Nephron progenitor cell (in vitro differentiated cells): ENCODE results near the gene BRI3.
A peak's percentile ranks its signal among the peaks of the same experiment; 100 is the strongest.

Experiments
- DNase-seq: peaks from one replicate; pipeline ENCODE4 v3.0.0; 2021
- H3K27ac Mint-ChIP-seq: 2 replicates; pipeline ENCODE4 v1.8.0; 2021; ENCODE audit warnings: mild to moderate bottlenecking, moderate library complexity, mixed read lengths
- H3K27me3 Mint-ChIP-seq: 2 replicates; pipeline ENCODE4 v1.8.0; 2021; ENCODE audit warnings: mild to moderate bottlenecking, low read depth, mixed read lengths; ENCODE audit not compliant: poor library complexity
- H3K36me3 Mint-ChIP-seq: 2 replicates; pipeline ENCODE4 v1.8.0; 2021; ENCODE audit warnings: low read depth, mixed read lengths
- H3K4me1 Mint-ChIP-seq: 2 replicates; pipeline ENCODE4 v1.8.0; 2021; ENCODE audit warnings: mixed read lengths
- H3K4me3 Mint-ChIP-seq: 2 replicates; pipeline ENCODE4 v1.8.0; 2021; ENCODE audit warnings: mild to moderate bottlenecking, moderate library complexity, mixed read lengths
- H3K9me3 Mint-ChIP-seq: 2 replicates; pipeline ENCODE4 v1.8.0; 2021; ENCODE audit warnings: mild to moderate bottlenecking, moderate library complexity, mixed read lengths
- CTCF ChIP-seq: fragments of 200-600 bp; sonication (generic); IDR thresholded peaks from 2 replicates; pipeline ENCODE4 v1.5.0; 2021; ENCODE audit warnings: antibody characterized with exemption

BRI3 gene

DNA sequence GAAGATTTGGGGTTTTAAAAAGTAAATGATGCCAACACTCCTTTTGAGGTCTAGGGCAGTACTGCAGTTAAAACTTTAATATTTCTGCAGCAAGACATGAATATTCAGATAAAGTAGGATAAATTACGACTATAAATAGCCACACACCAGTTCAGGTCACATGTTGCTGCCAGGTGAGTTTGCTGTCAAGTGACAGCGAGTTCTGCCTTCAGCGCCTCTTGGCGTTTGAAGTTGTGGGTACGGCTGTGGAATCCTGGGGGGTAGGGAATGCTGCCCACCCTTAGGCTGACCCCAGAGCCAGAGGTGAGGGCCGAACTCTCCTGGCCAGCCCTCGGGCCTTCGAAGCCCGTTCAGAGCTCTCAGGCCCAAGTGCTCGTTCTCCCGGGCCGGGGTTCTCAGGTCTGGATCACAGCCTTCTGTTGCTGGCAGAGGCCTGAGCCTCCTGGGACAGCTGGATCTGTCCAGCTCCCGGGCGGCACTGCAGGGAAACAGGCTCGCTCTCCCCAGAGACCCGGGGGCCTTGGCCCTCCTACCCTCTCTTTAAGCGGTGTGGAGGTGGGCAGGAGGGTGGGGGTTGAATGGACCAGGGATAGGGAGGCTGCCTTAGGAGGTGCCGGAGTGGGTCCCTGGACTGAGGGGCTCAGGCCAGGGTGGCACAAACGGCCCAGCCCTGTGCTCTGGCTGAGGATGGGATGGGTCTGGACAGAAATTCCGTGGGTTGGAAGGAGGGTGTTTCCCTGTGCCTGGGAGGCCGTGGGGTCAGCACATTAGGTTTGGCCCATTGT, 5.4 kb downstream of the BRI3 start:
- Mint-ChIP-seq H3K4me3 (no peak overlapping the region), H3K36me3 (peaks cover 13% of the 10 kb centered on the region), H3K9me3 (no peaks in the 10 kb centered on the region), H3K4me1 (peaks cover 50% of the 10 kb centered on the region), H3K27me3 (no peaks in the 10 kb centered on the region), H3K27ac (peak overlapping the region; percentile 85)
- DNase-seq = no peak
- no peak for TF ChIP-seq CTCF

- peaks cover 19% of the 10 kb centered on the region for H3K36me3 Mint-ChIP-seq
- no peaks in the 10 kb centered on the region for H3K9me3 Mint-ChIP-seq
- H3K27ac Mint-ChIP-seq = no peak overlapping the region
- no peak overlapping the region for H3K4me3 Mint-ChIP-seq
- no peak for DNase-seq
- TF ChIP-seq CTCF = no peak
- H3K4me1 Mint-ChIP-seq = peaks cover 47% of the 10 kb centered on the region
- H3K27me3 Mint-ChIP-seq = no peaks in the 10 kb centered on the region
These were observed 6.0 kb downstream of the BRI3 start for GRCh38 chr7:98287486-98287959.

- Mint-ChIP-seq H3K4me1 (peaks cover 40% of the 10 kb centered on the region), H3K27me3 (no peaks in the 10 kb centered on the region), H3K27ac (peak overlapping the region; percentile 81), H3K36me3 (peaks cover 21% of the 10 kb centered on the region), H3K4me3 (no peak overlapping the region), H3K9me3 (no peaks in the 10 kb centered on the region)
- no peak for DNase-seq
- no peak for TF ChIP-seq CTCF
These were observed 6.8 kb downstream of the BRI3 start for GRCh38 chr7:98288064-98288823.

DNA sequence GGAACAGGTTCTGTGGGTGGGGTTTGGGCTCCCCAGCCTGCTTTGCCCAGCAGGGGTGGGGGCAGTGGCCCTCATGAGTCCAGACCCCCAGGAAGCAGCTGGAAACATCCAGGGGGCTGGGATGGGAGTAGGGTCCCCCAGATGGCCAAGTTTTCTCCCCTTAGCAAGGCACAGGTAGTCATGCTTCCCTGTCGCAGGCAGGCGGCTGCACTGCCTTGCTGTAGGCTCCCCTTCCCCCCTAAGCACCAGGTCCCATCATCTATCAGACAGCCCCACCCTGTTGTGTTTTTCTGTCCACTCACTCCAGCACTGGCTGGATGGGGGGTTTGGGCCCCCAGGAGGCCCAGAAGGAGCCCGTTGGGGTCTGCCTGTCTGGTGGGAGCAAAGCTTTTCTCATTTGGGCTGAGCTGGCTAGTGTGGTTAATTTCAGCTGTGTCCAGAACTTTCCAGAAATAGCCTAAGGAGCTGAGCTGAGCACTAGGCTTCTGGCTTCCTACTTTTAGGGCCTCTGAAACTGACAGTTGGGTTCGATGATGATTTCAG, 7.9 kb downstream of the BRI3 start:
- no peak for DNase-seq
- Mint-ChIP-seq H3K9me3 (no peaks in the 10 kb centered on the region), H3K36me3 (peaks cover 21% of the 10 kb centered on the region), H3K4me3 (no peak overlapping the region), H3K27ac (no peak overlapping the region), H3K4me1 (peaks cover 37% of the 10 kb centered on the region), H3K27me3 (no peaks in the 10 kb centered on the region)
- TF ChIP-seq CTCF = no peak

GRCh38 chr7:98291717-98292116, 10.2 kb downstream of the BRI3 start:
- no peak for TF ChIP-seq CTCF
- no peaks in the 10 kb centered on the region for H3K9me3 Mint-ChIP-seq

More at GRCh38 chr7:98291717-98292116, 10.2 kb downstream of the BRI3 start:
- Mint-ChIP-seq H3K27me3 (no peaks in the 10 kb centered on the region), H3K27ac (no peak overlapping the region), H3K4me1 (peaks cover 33% of the 10 kb centered on the region), H3K36me3 (peaks cover 23% of the 10 kb centered on the region), H3K4me3 (no peak overlapping the region)
- DNase-seq = no peak
